Breast epithelium (tissue), 4 donors: Measurements from ENCODE around the gene TAF7. TPM values are rescaled to one million over a fixed set of nuclear protein-coding genes. Genes with fewer than 3 reads are reported as not detected.
A peak's percentile ranks its signal among the peaks of the same experiment; 100 is the strongest.

ENCODE experiments used
- DNase-seq, 2 donors: peaks; one replicate each; pipeline ENCODE4 v3.0.0-alpha.2; 2019; ENCODE audit warnings: low spot score in 2 of 2
- H3K27ac ChIP-seq, 2 donors: fragments of 200-600 bp; sonication (generic) in 1 of 2; one replicate each; pipeline ENCODE4 v1.5.1; 2016 to 2019; ENCODE audit warnings: mild to moderate bottlenecking in 1 of 2
- H3K27me3 ChIP-seq, 2 donors: fragments of 200-600 bp; sonication (generic) in 1 of 2; one replicate each; pipeline versions ENCODE4 v1.5.1 to v1.6.0; 2017 to 2019; ENCODE audit warnings: control low read depth in 1 of 2, mild to moderate bottlenecking in 1 of 2
- H3K36me3 ChIP-seq: fragments of 200-600 bp; one replicate; pipeline ENCODE4 v1.5.1; 2019
- H3K4me1 ChIP-seq, 2 donors: fragments of 200-600 bp; sonication (generic); one replicate each; pipeline ENCODE4 v1.5.1; 2016 to 2019; ENCODE audit warnings: control low read depth in 1 of 2
- H3K4me3 ChIP-seq, 3 donors: fragments of 200-600 bp; sonication (generic); 1 replicate in 2 of 3; 2 replicates in 1 of 3; pipeline ENCODE4 v1.5.1; 2016 to 2019; ENCODE audit warnings: mild to moderate bottlenecking in 3 of 3, moderate library complexity in 2 of 3
- H3K9me3 ChIP-seq, 2 donors: fragments of 200-600 bp; sonication (generic) in 1 of 2; one replicate each; pipeline ENCODE4 v1.5.1; 2016 to 2019; ENCODE audit warnings: control low read depth in 1 of 2
- POLR2A ChIP-seq: fragments of 450-650 bp; IDR thresholded peaks from one replicate; pipeline ENCODE4 v1.6.1; 2016; ENCODE audit warnings: antibody characterized with exemption, mild to moderate bottlenecking, moderate library complexity
- POLR2AphosphoS5 ChIP-seq, 3 donors: sonication (generic); formaldehyde crosslinking; IDR thresholded peaks; one replicate each; pipeline ENCODE4 v1.6.1; 2017; ENCODE audit warnings: antibody characterized with exemption in 3 of 3
- intact Hi-C: fragments of 100-400 bp; cut with DNase I; formaldehyde crosslinking; loops from one replicate; pipeline ENCODE4 v1.15.1; 2023; ENCODE audit warnings: low total_unique reads
- total RNA-seq, 3 donors: library from RNA; depleted of rRNA; stranded (reverse); fragments of >200 nt; gene quantifications; one replicate each; pipeline ENCODE4 v1.1.0, GENCODE V29; 2016
- TF ChIP-seq, protein P1 (sequence below), 3 donors: fragments of 450-650 bp; IDR thresholded peaks; one replicate each; pipeline ENCODE4 v1.5.1; 2016 to 2017; ENCODE audit warnings: antibody characterized with exemption in 3 of 3, mild to moderate bottlenecking in 3 of 3, moderate library complexity in 3 of 3

TAF7 gene
- total RNA-seq, 3 donors from 2014 or later, result 59.2 to 96.2 (median 68.2) TPM

DNA sequence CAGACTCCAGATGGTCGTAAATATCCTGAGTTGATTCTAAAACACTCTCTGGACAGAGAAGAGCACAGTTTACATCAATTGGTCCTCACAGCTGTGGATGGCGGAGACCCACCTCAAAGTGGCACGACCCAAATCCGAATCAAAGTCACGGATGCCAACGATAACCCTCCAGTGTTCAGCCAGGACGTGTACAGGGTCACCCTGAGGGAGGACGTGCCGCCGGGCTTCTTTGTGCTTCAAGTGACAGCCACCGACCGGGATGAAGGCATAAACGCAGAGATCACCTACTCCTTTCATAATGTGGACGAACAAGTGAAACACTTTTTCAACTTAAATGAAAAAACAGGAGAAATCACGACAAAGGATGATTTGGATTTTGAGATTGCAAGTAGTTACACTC lies 40.1 kb upstream of the TAF7 start:
- Histone ChIP-seq H3K36me3 (no peaks in the 10 kb centered on the region), H3K27me3 (no peaks in the 10 kb centered on the region), H3K9me3 (peaks cover 82 to 98% of the 10 kb centered on the region in 2 donors), H3K4me3 (peak overlapping the region in 2 of 3 donors; percentile 24 to 37), H3K4me1 (no peaks in the 10 kb centered on the region), H3K27ac (no peak overlapping the region)
- intact Hi-C loops, result no loop called here
- DNase-seq, result no peak
- TF ChIP-seq POLR2A (no peak), POLR2AphosphoS5 (IDR thresholded peaks at IDR 0.05) (no peak)
- TF ChIP-seq, protein P1, sequence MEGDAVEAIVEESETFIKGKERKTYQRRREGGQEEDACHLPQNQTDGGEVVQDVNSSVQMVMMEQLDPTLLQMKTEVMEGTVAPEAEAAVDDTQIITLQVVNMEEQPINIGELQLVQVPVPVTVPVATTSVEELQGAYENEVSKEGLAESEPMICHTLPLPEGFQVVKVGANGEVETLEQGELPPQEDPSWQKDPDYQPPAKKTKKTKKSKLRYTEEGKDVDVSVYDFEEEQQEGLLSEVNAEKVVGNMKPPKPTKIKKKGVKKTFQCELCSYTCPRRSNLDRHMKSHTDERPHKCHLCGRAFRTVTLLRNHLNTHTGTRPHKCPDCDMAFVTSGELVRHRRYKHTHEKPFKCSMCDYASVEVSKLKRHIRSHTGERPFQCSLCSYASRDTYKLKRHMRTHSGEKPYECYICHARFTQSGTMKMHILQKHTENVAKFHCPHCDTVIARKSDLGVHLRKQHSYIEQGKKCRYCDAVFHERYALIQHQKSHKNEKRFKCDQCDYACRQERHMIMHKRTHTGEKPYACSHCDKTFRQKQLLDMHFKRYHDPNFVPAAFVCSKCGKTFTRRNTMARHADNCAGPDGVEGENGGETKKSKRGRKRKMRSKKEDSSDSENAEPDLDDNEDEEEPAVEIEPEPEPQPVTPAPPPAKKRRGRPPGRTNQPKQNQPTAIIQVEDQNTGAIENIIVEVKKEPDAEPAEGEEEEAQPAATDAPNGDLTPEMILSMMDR (IDR thresholded peaks at IDR 0.05), result no peak

- no peaks in the 10 kb centered on the region for H3K36me3 ChIP-seq
- no peaks in the 10 kb centered on the region for H3K27me3 ChIP-seq
- peaks cover 82 to 98% of the 10 kb centered on the region in 2 donors for H3K9me3 ChIP-seq
- no peaks in the 10 kb centered on the region for H3K4me1 ChIP-seq
- no peak within 1 kb of the TSS for H3K27ac ChIP-seq
- H3K4me3 ChIP-seq, result peak within 1 kb of the TSS; percentile 24 to 37 (median 25)
- intact Hi-C loops, result no loop called here
- DNase-seq, result no peak
- TF ChIP-seq POLR2AphosphoS5 (IDR thresholded peaks at IDR 0.05) (no peak), POLR2A (no peak)
- TF ChIP-seq, protein P1 (IDR thresholded peaks at IDR 0.05), result peak in 1 of 3 donors; percentile 25
These were observed 39.3 kb upstream of the TAF7 start, which contains the start of gene PCDHGB2 for GRCh38 chr5:141359790-141360426. TSS of gene PCDHGB2 (plus strand) at chr5:141359994. CDS start at chr5:141360136, 142 bp downstream.

DNA sequence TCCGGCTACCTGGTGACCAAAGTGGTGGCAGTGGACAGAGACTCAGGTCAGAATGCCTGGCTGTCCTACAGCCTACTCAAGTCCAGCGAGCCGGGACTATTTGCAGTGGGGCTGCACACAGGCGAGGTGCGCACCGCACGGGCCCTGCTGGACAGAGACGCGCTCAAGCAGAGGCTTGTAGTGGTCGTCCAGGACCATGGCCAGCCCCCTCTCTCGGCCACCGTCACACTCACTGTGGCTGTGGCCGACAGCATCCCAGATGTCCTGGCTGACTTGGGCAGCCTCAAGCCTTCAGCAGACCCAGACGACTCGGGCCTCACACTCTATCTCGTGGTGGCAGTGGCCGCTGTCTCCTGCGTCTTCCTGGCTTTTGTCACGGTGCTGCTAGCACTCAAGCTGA lies 36.4 kb upstream of the TAF7 start:
- Histone ChIP-seq H3K4me1 (no peaks in the 10 kb centered on the region), H3K4me3 (peak overlapping the region in 1 of 3 donors; percentile 19), H3K27me3 (no peaks in the 10 kb centered on the region), H3K27ac (no peak overlapping the region), H3K36me3 (no peaks in the 10 kb centered on the region), H3K9me3 (peaks cover 74 to 96% of the 10 kb centered on the region in 2 donors)
- intact Hi-C loops, result no loop called here
- TF ChIP-seq, protein P1 (IDR thresholded peaks at IDR 0.05), result no peak
- TF ChIP-seq POLR2A, result no peak
- TF ChIP-seq POLR2AphosphoS5 (IDR thresholded peaks at IDR 0.05), result no peak
- DNase-seq, result no peak

- H3K27me3 ChIP-seq, result no peaks in the 10 kb centered on the region
- no peak for TF ChIP-seq POLR2A
- H3K4me3 ChIP-seq, result no peak overlapping the region
- intact Hi-C loops, result no loop called here
- DNase-seq, result no peak
- peaks cover 74 to 96% of the 10 kb centered on the region in 2 donors for H3K9me3 ChIP-seq
- H3K36me3 ChIP-seq, result no peaks in the 10 kb centered on the region
- H3K27ac ChIP-seq, result no peak overlapping the region
- H3K4me1 ChIP-seq, result no peaks in the 10 kb centered on the region
These were observed 35.5 kb upstream of the TAF7 start for GRCh38 chr5:141356133-141356532.

DNA sequence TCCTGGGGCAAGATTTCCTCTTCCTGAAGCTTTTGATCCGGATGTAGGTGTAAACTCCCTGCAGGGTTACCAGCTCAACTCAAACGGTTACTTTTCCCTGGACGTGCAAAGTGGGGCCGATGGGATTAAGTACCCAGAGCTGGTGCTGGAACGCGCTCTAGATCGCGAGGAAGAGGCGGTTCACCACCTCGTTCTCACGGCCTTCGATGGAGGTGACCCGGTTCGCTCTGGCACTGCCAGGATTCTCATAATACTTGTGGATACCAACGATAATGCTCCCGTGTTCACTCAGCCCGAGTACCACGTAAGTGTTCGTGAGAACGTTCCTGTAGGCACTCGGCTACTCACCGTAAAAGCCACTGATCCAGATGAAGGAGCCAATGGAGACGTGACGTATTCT lies 35.1 kb upstream of the TAF7 start:
- Histone ChIP-seq H3K36me3 (no peaks in the 10 kb centered on the region), H3K9me3 (peaks cover 74 to 96% of the 10 kb centered on the region in 2 donors), H3K4me3 (peak overlapping the region in 1 of 3 donors; percentile 47), H3K27me3 (peaks cover 0 to 3% of the 10 kb centered on the region in 2 donors), H3K27ac (no peak overlapping the region), H3K4me1 (no peaks in the 10 kb centered on the region)
- DNase-seq, result no peak
- intact Hi-C loops, result no loop called here
- TF ChIP-seq POLR2A (no peak), POLR2AphosphoS5 (IDR thresholded peaks at IDR 0.05) (no peak)
- TF ChIP-seq, protein P1 (IDR thresholded peaks at IDR 0.05), result no peak
